HG02678 (cell line): ENCODE measurements around the gene PALD1.
"Not testable (repeated sequence)": the region's sequence is repeated elsewhere in the genome, so short reads cannot be mapped to it uniquely, and the experiment has no call there.

ENCODE experiments used
- ATAC-seq: cut with Tn5 transposase; IDR thresholded peaks from one replicate; pipeline ENCODE4 v1.9.1; 2021; ENCODE audit warnings: mild to moderate bottlenecking, moderate library complexity; ENCODE audit not compliant: unreplicated experiment

Gene PALD1

GRCh38 chr10:70481831-70482530 is 3.4 kb downstream of the PALD1 start:
- ATAC-seq: no peak

GRCh38 chr10:70482982-70483760 is 4.6 kb downstream of the PALD1 start:
- ATAC-seq: no peak

GRCh38 chr10:70483872-70484271 is 5.3 kb downstream of the PALD1 start:
- not testable (repeated sequence) for ATAC-seq

GRCh38 chr10:70487824-70488223 is 9.3 kb downstream of the PALD1 start:
- no peak for ATAC-seq

GRCh38 chr10:70490142-70490541 is 11.6 kb downstream of the PALD1 start:
- ATAC-seq: no peak

GRCh38 chr10:70491614-70492013 is 13.0 kb downstream of the PALD1 start:
- no peak for ATAC-seq

- ATAC-seq: peak; percentile 25
Measured at GRCh38 chr10:70492786-70493659, 14.5 kb downstream of the PALD1 start.

GRCh38 chr10:70493660-70494234 is 15.2 kb downstream of the PALD1 start:
- peak; percentile 79 for ATAC-seq

GRCh38 chr10:70494536-70494935 is 16.0 kb downstream of the PALD1 start:
- ATAC-seq: no peak

GRCh38 chr10:70494966-70495365 is 16.4 kb downstream of the PALD1 start:
- ATAC-seq: no peak

GRCh38 chr10:70495691-70496261 is 17.2 kb downstream of the PALD1 start:
- ATAC-seq: no peak

GRCh38 chr10:70496341-70497119 is 18.0 kb downstream of the PALD1 start:
- no peak for ATAC-seq

GRCh38 chr10:70497120-70497545 is 18.6 kb downstream of the PALD1 start:
- no peak for ATAC-seq

GRCh38 chr10:70498970-70499835 is 20.6 kb downstream of the PALD1 start:
- ATAC-seq: no peak

- no peak for ATAC-seq
Measured at GRCh38 chr10:70499836-70500167, 21.2 kb downstream of the PALD1 start.

- ATAC-seq: no peak
Measured at GRCh38 chr10:70500368-70500767, 21.8 kb downstream of the PALD1 start.

- ATAC-seq: no peak
Measured at GRCh38 chr10:70500812-70501301, 22.3 kb downstream of the PALD1 start.

- ATAC-seq: no peak
Measured at GRCh38 chr10:70502406-70502805, 23.8 kb downstream of the PALD1 start.

- no peak for ATAC-seq
Measured at GRCh38 chr10:70503776-70504175, 25.2 kb downstream of the PALD1 start.
